SU-DHL-6 (cell line): ENCODE data around the gene DGLUCY.

Experiments
- CTCF ChIP-seq: fragments of 200-600 bp; sonication (generic); IDR thresholded peaks from one replicate; pipeline ENCODE4 v1.5.1; 2017; ENCODE audit warnings: antibody characterized with exemption, mild to moderate bottlenecking, low read length, moderate library complexity; ENCODE audit not compliant: insufficient read depth, poor library complexity, severe bottlenecking
- EZH2phosphoT487 ChIP-seq: fragments of 200-600 bp; sonication (generic), shearing (Covaris generic); conservative IDR thresholded peaks from 2 replicates; pipeline ENCODE4 v1.6.1; 2018; ENCODE audit warnings: mild to moderate bottlenecking, antibody characterized with exemption, low read length, moderate library complexity, mixed read lengths

- TF ChIP-seq CTCF, result no peak
- no peak for TF ChIP-seq EZH2phosphoT487
Observed at GRCh38 chr14:91126761-91127160, 12.9 kb downstream of the DGLUCY start.
